ENCODE data around the gene NPSR1.

The NPSR1 gene

DNA sequence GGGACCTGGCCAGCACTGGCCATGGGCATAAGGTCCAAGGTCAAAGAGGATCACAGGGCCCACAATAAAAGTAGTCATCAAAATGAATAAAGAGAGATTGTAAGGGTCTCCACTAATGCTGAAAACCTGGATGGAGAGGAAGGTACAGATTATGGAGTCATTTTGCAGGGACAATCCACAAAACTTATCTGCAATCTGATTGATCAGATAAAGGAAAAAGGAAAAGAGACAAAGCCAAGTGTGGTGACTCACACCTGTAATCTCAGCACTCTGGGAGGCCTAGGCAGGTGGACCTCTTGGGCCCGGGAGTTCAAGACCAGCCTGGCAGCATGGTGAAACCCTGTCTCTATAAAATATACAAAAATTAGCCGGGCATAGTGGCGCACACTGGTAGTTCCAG lies 174.0 kb downstream of the NPSR1 start:
- no peak overlapping the region for H3K4me3 ChIP-seq (ENCODE audit: low read length)
- no peak for DNase-seq (ENCODE audit: low read depth)
- no peak for TF ChIP-seq CTCF (conservative IDR thresholded peaks at IDR 0.05; ENCODE audit: low read depth, low read length)

GRCh38 chr7:34835901-34836600 lies 178.0 kb downstream of the NPSR1 start:
- no peak overlapping the region for H3K4me3 ChIP-seq (ENCODE audit: low read length)
- DNase-seq (ENCODE audit: low read depth): no peak
- no peak for TF ChIP-seq CTCF (conservative IDR thresholded peaks at IDR 0.05; ENCODE audit: low read depth, low read length)

GRCh38 chr7:34837316-34837715 lies 179.3 kb downstream of the NPSR1 start:
- no peak for DNase-seq (ENCODE audit: low read depth)
- no peak for TF ChIP-seq CTCF (conservative IDR thresholded peaks at IDR 0.05; ENCODE audit: low read depth, low read length)
- no peak overlapping the region for H3K4me3 ChIP-seq (ENCODE audit: low read length)

DNA sequence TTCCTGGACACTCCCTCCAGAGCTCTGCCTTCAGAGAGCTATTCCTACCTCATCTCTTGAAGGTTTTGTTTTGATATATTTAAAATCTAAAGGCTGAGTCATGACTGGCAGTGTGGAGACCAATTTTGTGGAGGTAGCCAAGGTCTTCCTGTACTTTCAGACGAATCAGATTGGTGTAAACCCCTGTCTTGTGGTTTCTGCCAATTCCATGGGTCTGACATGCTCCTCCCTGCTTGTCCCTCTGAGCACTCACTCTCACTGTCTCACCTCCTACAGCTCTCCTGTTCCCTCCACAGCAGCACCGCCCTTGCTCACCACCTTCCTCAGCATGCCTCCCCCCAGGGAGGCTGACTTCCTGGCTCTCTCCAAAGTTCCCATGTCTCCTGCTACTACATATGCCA lies 179.8 kb downstream of the NPSR1 start:
- no peak overlapping the region for H3K4me3 ChIP-seq (ENCODE audit: low read length)
- no peak for DNase-seq (ENCODE audit: low read depth)
- TF ChIP-seq CTCF (conservative IDR thresholded peaks at IDR 0.05; ENCODE audit: low read depth, low read length): no peak

DNA sequence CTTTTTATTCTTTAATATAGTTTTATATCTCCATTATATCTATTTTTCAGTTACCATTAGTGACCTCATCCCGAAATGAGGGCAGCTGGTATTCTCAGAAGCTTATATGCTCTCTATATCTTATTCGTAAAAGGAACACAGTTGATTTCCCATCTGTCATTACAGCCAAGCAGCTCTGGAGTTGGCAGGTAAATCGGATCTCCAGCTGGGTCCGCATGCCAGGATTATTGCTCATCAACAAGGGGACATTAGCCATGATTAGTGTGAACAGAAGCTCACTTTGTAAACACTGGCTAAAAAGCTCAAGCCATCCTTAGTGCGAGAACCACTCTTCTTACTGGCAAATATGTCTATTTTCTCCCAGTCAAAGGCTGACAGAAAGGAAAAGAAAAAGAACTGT lies 180.3 kb downstream of the NPSR1 start:
- H3K4me3 ChIP-seq (ENCODE audit: low read length): no peak overlapping the region
- no peak for TF ChIP-seq CTCF (conservative IDR thresholded peaks at IDR 0.05; ENCODE audit: low read depth, low read length)
- DNase-seq (ENCODE audit: low read depth): no peak

DNA sequence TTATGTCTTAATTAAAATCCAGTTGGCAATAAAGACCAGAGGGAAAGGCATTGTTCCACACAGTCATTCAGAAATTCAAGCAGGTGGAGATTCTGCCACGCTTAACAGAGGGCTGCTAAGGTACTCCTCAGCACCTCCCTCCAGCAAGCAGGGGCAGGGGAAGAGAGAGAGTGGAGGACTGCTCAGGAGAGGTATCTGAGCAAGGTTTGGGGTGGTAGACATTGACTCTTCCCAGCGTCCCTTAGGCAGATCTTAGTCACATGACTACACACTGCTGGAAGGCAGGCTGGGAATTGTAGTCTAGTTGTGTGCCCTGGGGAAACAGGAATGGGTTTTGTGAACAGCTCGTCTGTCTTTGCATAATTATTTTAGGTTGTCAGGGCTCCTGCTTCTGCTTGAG lies 181.6 kb downstream of the NPSR1 start:
- DNase-seq (ENCODE audit: low read depth): no peak
- TF ChIP-seq CTCF (conservative IDR thresholded peaks at IDR 0.05; ENCODE audit: low read depth, low read length): no peak
- H3K4me3 ChIP-seq (ENCODE audit: low read length): no peak overlapping the region

- no peak for DNase-seq (ENCODE audit: low read depth)
- no peak for TF ChIP-seq CTCF (conservative IDR thresholded peaks at IDR 0.05; ENCODE audit: low read depth, low read length)
- no peak overlapping the region for H3K4me3 ChIP-seq (ENCODE audit: low read length)
These were observed 182.3 kb downstream of the NPSR1 start for GRCh38 chr7:34840176-34840785.

Data from retinal pigment epithelial cell (primary cell).